Coronary artery (tissue), 2 donors: ENCODE data around the gene NUDT4.
A peak's percentile ranks its signal among the peaks of the same experiment; 100 is the strongest.
"Not testable (repeated sequence)": the region's sequence is repeated elsewhere in the genome, so short reads cannot be mapped to it uniquely, and the experiment has no call there.

Experiments
- DNase-seq: peaks from one replicate; pipeline ENCODE4 v3.0.0-alpha.2; 2017; ENCODE audit warnings: low spot score
- H3K27ac ChIP-seq, 2 donors: fragments of 200-600 bp; sonication (generic); one replicate each; pipeline ENCODE4 v1.5.1; 2016 to 2019
- H3K4me3 ChIP-seq: fragments of 200-600 bp; sonication (generic); 2 replicates; pipeline ENCODE4 v1.5.1; 2016; ENCODE audit warnings: mild to moderate bottlenecking, moderate library complexity
- CTCF ChIP-seq: fragments of 200-600 bp; sonication (generic); IDR thresholded peaks from one replicate; pipeline ENCODE4 v1.5.1; 2019; ENCODE audit warnings: antibody characterized with exemption

NUDT4 gene

GRCh38 chr12:93412396-93412795 lies 34.7 kb downstream of the NUDT4 start:
- not testable (repeated sequence) for H3K4me3 ChIP-seq, DNase-seq, H3K27ac ChIP-seq

GRCh38 chr12:93413064-93413463 lies 35.3 kb downstream of the NUDT4 start:
- no peak for DNase-seq
- Histone ChIP-seq H3K4me3 (no peak overlapping the region), H3K27ac (no peak overlapping the region)
- TF ChIP-seq CTCF, result no peak

- no peak for DNase-seq
- Histone ChIP-seq H3K4me3 (peak overlapping the region; percentile 38), H3K27ac (peak overlapping the region; percentile 65 to 77)
- peak; percentile 15 for TF ChIP-seq CTCF
Observed at GRCh38 chr12:93415723-93416464, 38.2 kb downstream of the NUDT4 start.

- DNase-seq, result no peak
Observed at GRCh38 chr12:93417967-93418480, 40.3 kb downstream of the NUDT4 start.

GRCh38 chr12:93419388-93420034 lies 41.8 kb downstream of the NUDT4 start:
- Histone ChIP-seq H3K27ac (no peak overlapping the region), H3K4me3 (peak overlapping the region; percentile 24)
- no peak for DNase-seq
- peak; percentile 59 for TF ChIP-seq CTCF

More at GRCh38 chr12:93417967-93418480, 40.3 kb downstream of the NUDT4 start:
- Histone ChIP-seq H3K4me3 (no peak overlapping the region), H3K27ac (no peak overlapping the region)
- no peak for TF ChIP-seq CTCF

- TF ChIP-seq CTCF, result no peak
- Histone ChIP-seq H3K4me3 (no peak overlapping the region), H3K27ac (no peak overlapping the region)
- no peak for DNase-seq
Observed at GRCh38 chr12:93422050-93422449, 44.3 kb downstream of the NUDT4 start.

GRCh38 chr12:93425736-93426411 lies 48.1 kb downstream of the NUDT4 start:
- DNase-seq, result no peak
- peak overlapping the region in 1 of 2 donors; percentile 34 for H3K27ac ChIP-seq
- peak overlapping the region; percentile 17 for H3K4me3 ChIP-seq
- no peak for TF ChIP-seq CTCF
